Measurements from ENCODE around the gene LIPH.
"Not testable (repeated sequence)": the region's sequence is repeated elsewhere in the genome, so short reads cannot be mapped to it uniquely, and the experiment has no call there.

LIPH gene

GRCh38 chr3:185477316-185477715 lies 75.1 kb downstream of the LIPH start:
- no peaks in the 10 kb centered on the region for H3K4me1 ChIP-seq (ENCODE audit: control insufficient read depth in 1 of 2, insufficient read depth in 1 of 2, low read depth in 1 of 2, low read length in 1 of 2)
- H3K36me3 ChIP-seq: no peaks in the 10 kb centered on the region
- H3K27me3 ChIP-seq: no peaks in the 10 kb centered on the region
- TF ChIP-seq, protein P1, sequence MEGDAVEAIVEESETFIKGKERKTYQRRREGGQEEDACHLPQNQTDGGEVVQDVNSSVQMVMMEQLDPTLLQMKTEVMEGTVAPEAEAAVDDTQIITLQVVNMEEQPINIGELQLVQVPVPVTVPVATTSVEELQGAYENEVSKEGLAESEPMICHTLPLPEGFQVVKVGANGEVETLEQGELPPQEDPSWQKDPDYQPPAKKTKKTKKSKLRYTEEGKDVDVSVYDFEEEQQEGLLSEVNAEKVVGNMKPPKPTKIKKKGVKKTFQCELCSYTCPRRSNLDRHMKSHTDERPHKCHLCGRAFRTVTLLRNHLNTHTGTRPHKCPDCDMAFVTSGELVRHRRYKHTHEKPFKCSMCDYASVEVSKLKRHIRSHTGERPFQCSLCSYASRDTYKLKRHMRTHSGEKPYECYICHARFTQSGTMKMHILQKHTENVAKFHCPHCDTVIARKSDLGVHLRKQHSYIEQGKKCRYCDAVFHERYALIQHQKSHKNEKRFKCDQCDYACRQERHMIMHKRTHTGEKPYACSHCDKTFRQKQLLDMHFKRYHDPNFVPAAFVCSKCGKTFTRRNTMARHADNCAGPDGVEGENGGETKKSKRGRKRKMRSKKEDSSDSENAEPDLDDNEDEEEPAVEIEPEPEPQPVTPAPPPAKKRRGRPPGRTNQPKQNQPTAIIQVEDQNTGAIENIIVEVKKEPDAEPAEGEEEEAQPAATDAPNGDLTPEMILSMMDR (IDR thresholded peaks at IDR 0.05): no peak
- H3K4me3 ChIP-seq (ENCODE audit: low read depth in 1 of 2, low read length in 1 of 2): no peak overlapping the region
- H3K27ac ChIP-seq: no peak overlapping the region
- H3K9me3 ChIP-seq: no peaks in the 10 kb centered on the region

GRCh38 chr3:185474922-185475321 lies 77.5 kb downstream of the LIPH start:
- not testable (repeated sequence) for H3K4me3 ChIP-seq (ENCODE audit: low read depth in 1 of 2, low read length in 1 of 2); H3K9me3 ChIP-seq; H3K27me3 ChIP-seq

GRCh38 chr3:185473290-185473815 lies 79.0 kb downstream of the LIPH start:
- no peaks in the 10 kb centered on the region for H3K9me3 ChIP-seq
- H3K4me1 ChIP-seq (ENCODE audit: control insufficient read depth in 1 of 2, insufficient read depth in 1 of 2, low read depth in 1 of 2, low read length in 1 of 2): no peaks in the 10 kb centered on the region
- no peak overlapping the region for H3K27ac ChIP-seq
- no peaks in the 10 kb centered on the region for H3K27me3 ChIP-seq
- no peak overlapping the region for H3K4me3 ChIP-seq (ENCODE audit: low read depth in 1 of 2, low read length in 1 of 2)
- TF ChIP-seq, protein P1 (IDR thresholded peaks at IDR 0.05): no peak
- H3K36me3 ChIP-seq: no peaks in the 10 kb centered on the region

More at GRCh38 chr3:185474922-185475321, 77.5 kb downstream of the LIPH start:
- H3K27ac ChIP-seq; H3K4me1 ChIP-seq (ENCODE audit: control insufficient read depth in 1 of 2, insufficient read depth in 1 of 2, low read depth in 1 of 2, low read length in 1 of 2); H3K36me3 ChIP-seq: not testable (repeated sequence)

DNA sequence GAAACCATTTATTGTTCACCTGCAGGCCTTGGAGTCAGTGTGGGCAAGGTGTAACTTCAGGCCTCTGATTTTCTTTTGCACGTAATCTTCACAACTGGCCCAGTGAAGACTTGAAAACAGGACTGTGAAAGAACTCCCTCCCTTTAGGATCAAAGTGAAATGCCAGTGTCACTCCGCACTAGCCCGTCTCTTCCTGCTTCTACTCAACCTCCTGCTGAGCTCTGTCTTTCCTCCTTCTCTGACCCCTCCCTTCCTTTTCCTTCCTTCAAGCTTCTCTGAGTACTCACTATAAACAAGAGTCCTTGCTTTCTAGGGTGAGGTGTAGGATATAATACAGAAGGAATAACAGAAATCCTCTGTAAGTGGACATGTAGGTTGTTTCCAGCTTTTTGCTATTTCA lies 82.1 kb downstream of the LIPH start:
- H3K36me3 ChIP-seq: no peaks in the 10 kb centered on the region
- no peaks in the 10 kb centered on the region for H3K9me3 ChIP-seq
- TF ChIP-seq, protein P1 (IDR thresholded peaks at IDR 0.05): no peak
- H3K4me1 ChIP-seq (ENCODE audit: control insufficient read depth in 1 of 2, insufficient read depth in 1 of 2, low read depth in 1 of 2, low read length in 1 of 2): no peaks in the 10 kb centered on the region
- no peaks in the 10 kb centered on the region for H3K27me3 ChIP-seq
- H3K27ac ChIP-seq: no peak overlapping the region
- no peak overlapping the region for H3K4me3 ChIP-seq (ENCODE audit: low read depth in 1 of 2, low read length in 1 of 2)

DNA sequence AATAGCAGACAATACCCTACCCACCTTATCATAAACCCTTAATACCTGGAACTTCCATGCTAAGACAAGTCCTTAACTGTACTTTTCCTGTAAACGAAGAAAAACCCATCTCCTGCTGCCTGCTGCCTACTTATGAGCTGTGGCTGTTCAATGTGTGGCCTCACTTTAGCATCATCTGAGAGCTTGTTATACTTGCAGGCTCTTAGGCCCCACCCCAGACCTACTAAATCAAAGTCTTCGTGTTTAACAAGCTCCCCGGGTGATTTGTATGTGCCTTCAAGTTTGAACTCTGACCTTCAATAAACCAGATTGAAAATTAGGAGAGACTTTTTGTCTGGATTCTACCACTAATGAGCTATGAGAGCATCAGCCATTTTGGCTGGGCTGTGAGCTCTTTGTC lies 82.8 kb downstream of the LIPH start:
- H3K9me3 ChIP-seq: no peaks in the 10 kb centered on the region
- H3K4me1 ChIP-seq (ENCODE audit: control insufficient read depth in 1 of 2, insufficient read depth in 1 of 2, low read depth in 1 of 2, low read length in 1 of 2): no peaks in the 10 kb centered on the region
- no peaks in the 10 kb centered on the region for H3K27me3 ChIP-seq
- TF ChIP-seq, protein P1 (IDR thresholded peaks at IDR 0.05): no peak
- H3K36me3 ChIP-seq: no peaks in the 10 kb centered on the region
- H3K27ac ChIP-seq: no peak overlapping the region
- no peak overlapping the region for H3K4me3 ChIP-seq (ENCODE audit: low read depth in 1 of 2, low read length in 1 of 2)

DNA sequence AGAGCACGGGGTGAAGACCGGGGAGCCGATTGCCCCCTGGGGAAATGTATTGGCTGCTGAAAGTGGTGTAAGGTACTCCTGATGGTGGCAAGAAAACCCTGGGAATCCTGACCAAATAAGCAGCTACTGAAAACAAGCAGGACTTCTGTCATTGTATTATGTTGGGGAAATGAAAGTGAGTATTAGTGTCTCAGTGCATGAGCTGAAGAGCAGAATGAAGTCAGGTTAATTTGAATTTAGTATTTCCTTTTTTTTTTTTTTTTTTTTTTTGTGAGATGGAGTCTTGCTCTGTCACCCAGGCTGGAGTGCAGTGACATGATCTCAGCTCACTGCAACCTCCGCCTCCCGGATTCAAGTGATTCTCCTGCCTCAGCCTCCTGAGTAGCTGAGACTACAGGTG lies 86.3 kb downstream of the LIPH start:
- not testable (repeated sequence) for H3K27me3 ChIP-seq; H3K4me1 ChIP-seq (ENCODE audit: control insufficient read depth in 1 of 2, insufficient read depth in 1 of 2, low read depth in 1 of 2, low read length in 1 of 2); H3K4me3 ChIP-seq (ENCODE audit: low read depth in 1 of 2, low read length in 1 of 2); H3K36me3 ChIP-seq; H3K9me3 ChIP-seq; H3K27ac ChIP-seq

- Histone ChIP-seq H3K27me3 (no peaks in the 10 kb centered on the region), H3K36me3 (no peaks in the 10 kb centered on the region), H3K4me1 (ENCODE audit: control insufficient read depth in 1 of 2, insufficient read depth in 1 of 2, low read depth in 1 of 2, low read length in 1 of 2) (no peaks in the 10 kb centered on the region), H3K9me3 (no peaks in the 10 kb centered on the region), H3K27ac (no peak overlapping the region), H3K4me3 (ENCODE audit: low read depth in 1 of 2, low read length in 1 of 2) (no peak overlapping the region)
- TF ChIP-seq, protein P1 (IDR thresholded peaks at IDR 0.05): no peak
Observed at GRCh38 chr3:185465471-185465870, 86.9 kb downstream of the LIPH start.
